ENCODE data around the gene CARNS1.
A peak's percentile ranks its signal among the peaks of the same experiment; 100 is the strongest.
"Not testable (repeated sequence)": the region's sequence is repeated elsewhere in the genome, so short reads cannot be mapped to it uniquely, and the experiment has no call there.

CARNS1 gene

GRCh38 chr11:67445515-67445914, 30.0 kb downstream of the CARNS1 start:
- DNase-seq: no peak

- DNase-seq: no peak
Observed at GRCh38 chr11:67448220-67448609, 32.7 kb downstream of the CARNS1 start.

GRCh38 chr11:67449116-67449844, 33.8 kb downstream of the CARNS1 start:
- no peak for DNase-seq

DNA sequence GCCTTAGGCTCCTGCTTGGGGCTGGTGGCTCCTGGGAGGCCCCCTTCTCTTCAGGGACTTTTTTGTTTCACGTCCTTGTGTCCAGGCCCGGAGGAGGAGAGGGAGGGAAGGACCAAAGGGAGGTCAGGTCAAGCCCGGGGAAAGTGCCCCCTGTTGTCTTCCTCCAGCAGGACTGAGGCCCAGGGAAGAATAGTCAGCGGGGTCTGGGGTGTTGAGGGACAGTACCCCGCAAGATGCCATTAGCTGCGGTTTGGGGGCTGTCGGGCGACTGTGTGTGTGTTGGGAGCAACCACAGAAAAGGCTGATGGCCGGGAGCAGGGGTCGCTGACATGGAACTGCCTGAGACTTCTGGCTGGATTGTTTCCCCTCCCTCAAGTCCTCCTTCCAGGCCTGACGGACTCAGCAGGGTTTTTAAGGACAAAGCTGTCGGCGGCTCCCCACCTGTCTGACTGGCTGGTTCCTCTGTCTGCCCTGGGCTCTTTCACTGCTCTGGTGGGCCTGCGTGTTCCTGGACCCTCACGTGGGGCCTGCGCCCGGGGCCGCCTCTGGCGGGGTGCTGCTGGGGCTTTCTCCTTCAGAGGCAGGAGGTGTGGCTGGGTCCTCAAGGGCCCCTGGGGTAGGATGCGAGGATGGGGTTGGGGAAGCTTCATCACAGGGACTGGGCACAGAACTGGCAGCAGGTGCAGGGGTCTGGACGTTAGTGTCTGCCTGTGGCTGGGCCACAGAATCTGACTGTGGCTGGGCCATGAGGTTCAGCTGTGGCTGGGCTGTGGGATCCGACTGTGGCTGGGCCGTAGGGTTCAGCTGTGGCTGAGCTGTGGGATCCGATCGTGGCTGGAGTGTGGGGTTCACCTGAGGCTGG, 35.5 kb downstream of the CARNS1 start:
- DNase-seq: no peak

DNA sequence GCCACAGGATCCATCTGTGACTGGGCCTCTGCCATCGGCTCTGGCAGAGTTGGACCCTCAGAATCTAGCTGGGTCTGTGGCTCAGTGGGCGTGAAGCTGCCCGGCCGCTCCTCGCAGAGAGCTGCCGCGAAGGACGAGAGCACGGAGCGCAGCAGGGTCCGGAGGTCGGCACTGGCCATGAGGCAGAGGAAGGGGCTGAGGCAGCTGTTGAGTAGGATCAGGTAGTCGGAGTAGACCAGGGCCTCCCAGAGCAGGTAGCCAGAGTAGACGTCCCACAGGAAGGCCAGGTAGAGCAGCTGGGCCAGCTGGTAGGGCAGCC, 36.1 kb downstream of the CARNS1 start:
- no peak for DNase-seq

GRCh38 chr11:67452141-67452952, 36.9 kb downstream of the CARNS1 start, which contains the start of gene GPR152:
Gene GPR152 (minus strand): TSS chr11:67452729. CDS start chr11:67452724, 5 bp downstream.
- DNase-seq: no peak

- no peak for DNase-seq
Observed at GRCh38 chr11:67453816-67454732, 38.6 kb downstream of the CARNS1 start.

DNA sequence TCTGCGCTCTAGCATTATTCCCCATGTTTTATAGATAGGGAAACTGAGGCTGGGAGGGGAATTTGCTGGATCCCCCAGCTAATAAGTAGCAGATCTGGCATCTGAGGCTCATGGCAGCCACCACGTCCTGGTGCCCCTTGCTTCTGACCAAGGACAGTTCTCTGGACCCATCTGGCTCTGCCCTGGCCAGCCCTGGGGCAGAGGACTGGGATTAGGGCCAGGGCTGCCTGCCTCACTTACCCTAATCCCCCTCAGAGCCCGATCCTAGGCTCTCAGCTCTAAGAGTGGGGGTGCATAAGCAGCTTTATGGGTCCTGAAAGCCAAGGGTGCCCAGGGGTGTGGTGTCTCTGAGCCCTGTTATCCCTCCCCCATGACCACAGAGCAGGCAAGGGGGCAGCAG, 39.6 kb downstream of the CARNS1 start, which contains the start of gene CABP4:
TSS of gene CABP4 (plus strand) at position 301 of the 400 bp plus-strand sequence. CDS start at position 371, 70 bp downstream.
- DNase-seq: no peak

DNA sequence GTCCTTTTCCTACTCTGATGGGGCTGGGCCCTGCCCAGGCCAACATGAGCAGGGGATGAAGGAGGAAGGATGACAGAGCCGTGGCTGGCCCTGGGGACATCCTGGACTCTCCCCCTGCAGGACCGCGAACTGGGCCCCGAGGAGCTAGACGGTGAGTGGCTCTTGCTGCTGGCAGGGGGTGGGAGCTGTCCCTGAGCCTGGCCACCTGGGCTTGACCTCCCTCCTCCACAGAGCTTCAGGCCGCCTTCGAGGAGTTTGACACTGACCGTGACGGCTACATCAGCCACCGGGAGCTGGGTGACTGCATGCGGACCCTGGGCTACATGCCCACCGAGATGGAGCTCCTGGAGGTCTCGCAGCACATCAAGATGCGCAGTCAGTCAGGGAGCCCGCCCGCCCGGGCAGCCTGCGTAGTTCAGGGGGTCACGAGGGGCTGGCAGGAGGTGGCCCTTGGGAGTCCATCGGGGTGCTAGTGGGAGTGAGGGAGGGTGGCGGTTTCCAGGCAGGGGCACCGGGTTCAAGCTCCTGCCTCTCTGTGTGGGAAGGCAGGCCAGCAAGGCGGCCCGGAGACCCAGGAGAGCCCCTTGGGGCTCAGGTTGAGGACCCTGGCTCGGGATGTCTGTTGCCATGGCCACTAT, 40.7 kb downstream of the CARNS1 start:
- no peak for DNase-seq

DNA sequence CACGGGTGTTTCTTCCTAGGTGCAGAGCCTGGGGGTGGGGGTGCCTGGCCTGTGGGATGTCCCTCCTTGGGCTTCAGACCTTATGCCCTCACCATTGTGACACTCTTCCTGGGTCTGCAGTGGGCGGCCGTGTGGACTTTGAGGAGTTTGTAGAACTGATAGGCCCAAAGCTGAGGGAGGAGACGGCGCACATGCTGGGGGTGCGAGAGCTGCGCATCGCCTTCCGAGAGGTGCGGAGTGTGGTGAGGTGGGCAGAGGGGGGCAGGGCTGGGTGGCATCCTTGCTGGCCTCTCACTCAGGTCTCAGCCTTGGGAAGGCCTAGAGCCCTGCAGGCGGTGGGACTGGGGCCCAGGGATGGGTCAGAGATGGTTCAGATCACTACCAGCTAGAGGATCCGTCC, 42.0 kb downstream of the CARNS1 start:
- no peak for DNase-seq

DNA sequence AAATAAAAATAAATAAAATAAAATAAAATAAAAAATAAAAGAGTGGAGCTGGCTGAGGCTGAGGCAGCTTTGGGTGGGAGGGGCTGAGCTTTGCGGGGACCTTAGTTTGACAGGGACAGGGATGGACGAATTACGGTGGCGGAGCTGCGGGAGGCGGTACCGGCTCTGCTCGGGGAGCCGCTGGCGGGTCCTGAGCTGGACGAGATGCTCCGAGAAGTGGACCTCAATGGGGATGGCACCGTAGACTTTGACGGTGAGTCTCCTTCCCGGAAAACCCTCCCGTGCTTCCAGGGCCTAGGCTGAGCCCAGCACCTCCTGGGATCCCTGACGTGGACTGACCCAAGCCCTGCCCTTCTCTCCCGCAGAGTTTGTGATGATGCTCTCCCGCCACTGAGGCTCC, 42.8 kb downstream of the CARNS1 start:
- DNase-seq: no peak

GRCh38 chr11:67463186-67463585, 47.7 kb downstream of the CARNS1 start:
- no peak for DNase-seq

- peak; percentile 61 for DNase-seq
Observed at GRCh38 chr11:67463680-67464410, 48.4 kb downstream of the CARNS1 start.

DNA sequence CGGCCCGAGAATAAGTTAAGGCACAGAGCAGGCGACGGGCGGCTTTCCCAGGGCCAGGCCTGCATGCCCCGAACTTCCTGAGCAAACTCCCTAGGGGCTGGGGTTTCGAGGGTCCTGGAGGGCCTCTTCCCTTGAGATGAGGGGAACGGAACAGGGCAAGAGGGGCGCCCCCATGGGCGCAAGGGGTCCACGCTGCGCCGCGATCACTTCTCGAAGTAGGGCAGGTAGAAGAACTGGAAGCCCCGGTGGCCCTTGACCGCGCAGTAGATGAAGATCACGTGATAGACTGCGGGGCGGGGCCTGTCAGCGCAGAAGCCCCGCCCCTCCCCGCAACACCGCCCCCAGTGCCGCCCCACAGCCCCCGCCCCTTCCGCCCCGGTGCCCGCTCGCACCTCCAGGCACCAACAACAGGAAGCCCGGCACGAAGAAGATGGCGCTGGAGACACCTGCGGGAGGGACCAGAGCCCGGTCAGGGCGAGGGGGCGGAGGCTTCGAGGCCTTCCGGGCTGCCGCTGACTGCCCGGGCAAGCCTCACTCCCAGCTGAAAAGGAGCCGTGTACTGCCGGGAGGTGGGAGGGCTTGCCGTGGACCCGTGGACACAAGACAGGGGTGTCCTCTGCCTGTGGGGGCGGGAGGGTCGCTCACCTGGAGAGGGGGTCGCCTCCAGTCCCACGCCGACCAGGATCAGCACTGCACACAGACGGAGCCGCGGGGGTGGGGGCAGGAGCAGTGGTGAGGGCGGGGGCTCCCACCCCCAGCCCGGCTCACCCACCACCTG, 49.1 kb downstream of the CARNS1 start:
- DNase-seq: peak; percentile 93

DNA sequence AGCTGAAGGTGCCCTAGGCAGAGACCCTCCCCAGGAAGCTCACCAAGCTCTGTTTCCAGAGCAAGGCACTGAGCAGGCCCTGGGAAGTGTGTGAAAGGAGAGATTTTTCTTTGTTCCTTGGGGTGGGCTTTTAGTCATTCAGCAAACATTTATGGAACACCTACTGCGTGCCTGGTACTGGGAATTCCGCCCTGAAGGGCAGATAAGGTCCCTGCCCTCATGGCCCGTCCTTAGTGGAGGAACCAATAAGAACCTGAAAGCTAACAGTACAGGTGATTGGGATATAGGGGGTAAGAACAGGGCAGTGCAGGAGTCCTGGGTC, 49.7 kb downstream of the CARNS1 start:
- DNase-seq: peak; percentile 63

DNA sequence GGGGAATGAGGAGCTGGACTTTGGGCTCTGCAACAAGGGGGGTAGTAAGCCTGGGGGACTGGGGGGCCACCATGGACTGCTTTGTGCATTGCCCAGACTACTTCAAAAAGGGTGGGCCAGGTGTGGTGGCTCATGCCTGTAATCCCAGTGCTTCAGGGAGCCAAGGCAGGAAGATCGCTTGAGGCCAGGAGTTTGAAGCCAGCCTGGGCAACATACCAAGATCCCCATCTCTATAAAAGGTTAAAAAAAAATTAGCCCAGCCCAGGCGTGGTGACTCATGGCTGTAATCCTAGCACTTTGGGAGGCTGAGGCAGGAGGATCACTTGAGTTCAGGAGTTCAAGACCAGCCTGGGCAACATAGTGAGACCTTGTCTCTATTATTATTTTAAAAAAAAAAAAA, 50.1 kb downstream of the CARNS1 start:
- DNase-seq: not testable (repeated sequence)

- DNase-seq: no peak
Observed at GRCh38 chr11:67466367-67466766, 50.9 kb downstream of the CARNS1 start.

DNA sequence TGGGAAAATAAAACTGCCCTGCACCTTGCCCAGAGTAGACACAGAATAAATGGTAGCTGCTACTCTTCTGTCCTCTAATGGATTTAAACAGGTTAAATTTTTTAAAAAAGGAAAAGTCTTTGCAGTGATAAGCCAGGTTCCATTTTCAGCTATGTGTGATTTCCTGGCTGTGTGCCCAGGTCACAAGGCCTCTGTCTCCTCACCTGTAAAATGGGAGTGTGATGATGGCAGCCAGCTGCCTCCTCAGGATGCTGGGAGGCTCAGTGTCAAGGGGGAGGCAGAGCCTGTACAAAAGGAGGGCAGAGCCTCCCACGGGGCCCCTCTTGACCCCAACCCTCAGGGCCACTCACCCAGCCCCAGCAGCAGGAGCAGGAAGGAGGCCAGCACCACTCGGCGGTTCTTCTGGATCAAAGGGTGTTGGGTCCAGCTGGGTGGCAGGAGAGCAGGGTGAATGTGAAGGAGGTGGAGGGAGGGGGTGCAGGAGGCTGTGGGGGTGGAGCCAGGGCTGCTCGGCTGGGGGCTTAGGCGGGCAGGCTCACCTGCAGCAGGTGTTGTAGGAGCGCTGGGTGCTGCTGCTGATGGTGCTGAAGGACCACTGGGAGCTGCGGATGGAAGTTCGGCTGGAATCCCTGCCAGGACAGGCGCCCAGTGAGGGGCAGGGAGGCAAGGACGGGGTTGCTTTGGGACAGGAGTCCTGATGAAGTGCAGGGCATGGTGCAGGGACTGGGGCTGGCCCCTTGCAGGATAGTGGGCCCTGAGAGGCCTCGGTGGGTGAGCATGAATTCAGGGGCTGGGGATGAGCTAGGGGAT, 51.7 kb downstream of the CARNS1 start:
- DNase-seq: no peak

- no peak for DNase-seq
Observed at GRCh38 chr11:67468056-67468455, 52.6 kb downstream of the CARNS1 start.

GRCh38 chr11:67468456-67468758, 52.9 kb downstream of the CARNS1 start:
- no peak for DNase-seq

Data from activated CD8-positive, alpha-beta memory T cell treated with anti-CD3 and anti-CD28 coated beads for 24 hours (primary cell).